Keratinocyte (primary cell): ENCODE measurements around the gene VNN1. TPM values are rescaled to one million over a fixed set of nuclear protein-coding genes. Genes with fewer than 3 reads are reported as not detected.

Experiments used
- DNase-seq: peaks from one replicate; pipeline ENCODE4 v3.0.0-alpha.2; 2011; ENCODE audit warnings: low read depth, missing footprints, low spot score
- FAIRE-seq: peaks from 2 replicates; lab custom pipeline; 2011; peaks lifted over from hg19 to GRCh38; lab: Jason Lieb, UNC
- H2AFZ ChIP-seq: 2 replicates; pipeline ENCODE4 v1.6.0; 2012; ENCODE audit warnings: low read length, control low read depth, inconsistent platforms; ENCODE audit not compliant: control insufficient read depth
- H3K27ac ChIP-seq: 2 replicates; pipeline ENCODE4 v1.5.1; 2011; ENCODE audit warnings: low read length; ENCODE audit not compliant: control insufficient read depth, insufficient read depth
- H3K27me3 ChIP-seq: 3 replicates; pipeline ENCODE4 v1.6.0; 2011; ENCODE audit warnings: low read length; ENCODE audit not compliant: control insufficient read depth, insufficient read depth; ENCODE audit errors: extremely low read depth
- H3K36me3 ChIP-seq, 2 experiments: 2 replicates in 1 of 2; 3 replicates in 1 of 2; pipeline ENCODE4 v1.5.1; 2011; ENCODE audit warnings: low read length in 2 of 2, mild to moderate bottlenecking in 1 of 2; ENCODE audit not compliant: control insufficient read depth in 2 of 2, insufficient read depth in 2 of 2; ENCODE audit errors: extremely low read depth in 1 of 2
- H3K4me1 ChIP-seq: 3 replicates; pipeline ENCODE4 v1.5.1; 2011; ENCODE audit warnings: low read length; ENCODE audit not compliant: control insufficient read depth, insufficient read depth; ENCODE audit errors: extremely low read depth
- H3K4me2 ChIP-seq: 3 replicates; pipeline ENCODE4 v1.6.0; 2011; ENCODE audit warnings: low read depth, low read length; ENCODE audit not compliant: control insufficient read depth, insufficient read depth; ENCODE audit errors: extremely low read depth
- H3K4me3 ChIP-seq, 3 experiments: fragments of 200-600 bp in 1 of 3; sonication (generic) in 1 of 3; 2 replicates in 2 of 3; 3 replicates in 1 of 3; pipeline ENCODE4 v1.5.1; 2011 to 2016; ENCODE audit warnings: low read length in 3 of 3, mild to moderate bottlenecking in 3 of 3, control low read depth in 2 of 3, inconsistent platforms in 1 of 3, low read depth in 1 of 3, mixed read lengths in 1 of 3, mixed run types in 1 of 3, moderate library complexity in 1 of 3; ENCODE audit not compliant: control insufficient read depth in 2 of 3, insufficient read depth in 2 of 3; ENCODE audit errors: extremely low read depth in 1 of 3
- H3K79me2 ChIP-seq: 2 replicates; pipeline ENCODE4 v1.6.0; 2012; ENCODE audit warnings: low read length; ENCODE audit not compliant: control insufficient read depth, insufficient read depth
- H3K9ac ChIP-seq: 3 replicates; pipeline ENCODE4 v1.6.0; 2011; ENCODE audit warnings: low read length; ENCODE audit not compliant: control insufficient read depth, insufficient read depth; ENCODE audit errors: extremely low read depth
- H3K9me1 ChIP-seq: 3 replicates; pipeline ENCODE4 v1.6.0; 2011; ENCODE audit warnings: low read length; ENCODE audit not compliant: control insufficient read depth, insufficient read depth; ENCODE audit errors: extremely low read depth
- H3K9me3 ChIP-seq: 2 replicates; pipeline ENCODE4 v1.5.1; 2012; ENCODE audit warnings: low read depth, low read length; ENCODE audit not compliant: control insufficient read depth
- H4K20me1 ChIP-seq: 3 replicates; pipeline ENCODE4 v1.6.0; 2011; ENCODE audit warnings: low read length; ENCODE audit not compliant: control insufficient read depth, insufficient read depth; ENCODE audit errors: extremely low read depth
- EZH2 ChIP-seq: IDR thresholded peaks from one replicate; pipeline ENCODE4 v1.6.1; 2012; ENCODE audit warnings: inconsistent platforms, mild to moderate bottlenecking, low read length, moderate library complexity
- dilution Hi-C: fragments of 300-500 bp; cut with MboI; formaldehyde crosslinking; loops from one replicate; pipeline ENCODE4 v1.7.0; 2020; ENCODE audit warnings: low sequenced_read_pairs; ENCODE audit not compliant: extremely low pct_ligation_motif_present
- polyA plus RNA-seq, 5 experiments: library from polyadenylated mRNA; depleted of rRNA in 3 of 5; stranded (reverse) in 3 of 5; stranded (forward) in 1 of 5; unstranded in 1 of 5; fragments of >200 nt; gene quantifications; 1 replicate in 1 of 5; 2 replicates in 3 of 5; 3 replicates in 1 of 5; pipeline versions ENCODE4 v1.2.1 to v1.2.3, GENCODE V29; 2011 to 2012; ENCODE audit warnings: missing spikeins in 2 of 5, low read depth in 1 of 5, low replicate concordance in 1 of 5
- TF ChIP-seq, protein P1 (sequence below), 3 experiments: IDR thresholded peaks in 1 of 3; conservative IDR thresholded peaks in 1 of 3; optimal IDR thresholded peaks in 1 of 3; 2 replicates in 2 of 3; 3 replicates in 1 of 3; pipeline versions ENCODE3 to v1.5.1; 2011; ENCODE audit warnings: low read length in 3 of 3, mild to moderate bottlenecking in 3 of 3, moderate library complexity in 2 of 3, control low read depth in 1 of 3, inconsistent platforms in 1 of 3; ENCODE audit not compliant: insufficient read depth in 2 of 3; ENCODE audit errors: extremely low read depth in 1 of 3

VNN1 gene
- polyA plus RNA-seq, 1 donor (not counting 4 experiments of a cell fraction or from before 2014, with no cell fraction given): 3.3 TPM

DNA sequence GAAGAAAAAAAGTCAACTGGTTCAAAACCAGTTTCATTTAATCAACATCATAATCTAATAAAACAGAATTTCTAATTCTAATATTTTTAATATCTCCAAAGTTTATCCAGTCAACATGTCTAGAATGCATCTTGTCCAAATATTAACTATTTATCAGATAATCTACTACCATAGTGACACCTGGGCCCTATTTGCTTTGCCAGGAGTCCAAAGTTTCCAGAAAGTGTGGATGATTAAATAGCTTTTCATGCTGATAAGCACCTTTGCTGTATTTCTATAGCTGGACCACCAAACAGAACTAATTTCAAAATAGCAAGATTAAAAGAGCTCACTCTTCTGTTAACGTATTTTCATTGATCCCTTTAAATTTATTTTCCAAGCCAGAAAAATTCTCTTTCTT, 42.6 kb downstream of the VNN1 start:
- Histone ChIP-seq H3K9me1 (no peaks in the 10 kb centered on the region), H3K9me3 (no peaks in the 10 kb centered on the region), H3K9ac (no peak overlapping the region), H3K27ac (no peak overlapping the region), H4K20me1 (no peaks in the 10 kb centered on the region), H2AFZ (no peak overlapping the region), H3K4me2 (no peak overlapping the region), H3K4me1 (no peaks in the 10 kb centered on the region), H3K36me3 (no peaks in the 10 kb centered on the region), H3K79me2 (no peaks in the 10 kb centered on the region), H3K27me3 (no peaks in the 10 kb centered on the region), H3K4me3 (no peak overlapping the region)
- dilution Hi-C loops: no loop called here
- FAIRE-seq (no peak), DNase-seq (no peak)
- no peak for TF ChIP-seq EZH2
- TF ChIP-seq, protein P1, sequence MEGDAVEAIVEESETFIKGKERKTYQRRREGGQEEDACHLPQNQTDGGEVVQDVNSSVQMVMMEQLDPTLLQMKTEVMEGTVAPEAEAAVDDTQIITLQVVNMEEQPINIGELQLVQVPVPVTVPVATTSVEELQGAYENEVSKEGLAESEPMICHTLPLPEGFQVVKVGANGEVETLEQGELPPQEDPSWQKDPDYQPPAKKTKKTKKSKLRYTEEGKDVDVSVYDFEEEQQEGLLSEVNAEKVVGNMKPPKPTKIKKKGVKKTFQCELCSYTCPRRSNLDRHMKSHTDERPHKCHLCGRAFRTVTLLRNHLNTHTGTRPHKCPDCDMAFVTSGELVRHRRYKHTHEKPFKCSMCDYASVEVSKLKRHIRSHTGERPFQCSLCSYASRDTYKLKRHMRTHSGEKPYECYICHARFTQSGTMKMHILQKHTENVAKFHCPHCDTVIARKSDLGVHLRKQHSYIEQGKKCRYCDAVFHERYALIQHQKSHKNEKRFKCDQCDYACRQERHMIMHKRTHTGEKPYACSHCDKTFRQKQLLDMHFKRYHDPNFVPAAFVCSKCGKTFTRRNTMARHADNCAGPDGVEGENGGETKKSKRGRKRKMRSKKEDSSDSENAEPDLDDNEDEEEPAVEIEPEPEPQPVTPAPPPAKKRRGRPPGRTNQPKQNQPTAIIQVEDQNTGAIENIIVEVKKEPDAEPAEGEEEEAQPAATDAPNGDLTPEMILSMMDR (optimal IDR thresholded peaks at IDR 0.05 in 1 of 3, IDR thresholded peaks at IDR 0.05 in 1 of 3, conservative IDR thresholded peaks at IDR 0.05 in 1 of 3; ENCODE audit: extremely low read depth in 1 of 3, insufficient read depth in 2 of 3, low read length in 3 of 3): no peak

DNA sequence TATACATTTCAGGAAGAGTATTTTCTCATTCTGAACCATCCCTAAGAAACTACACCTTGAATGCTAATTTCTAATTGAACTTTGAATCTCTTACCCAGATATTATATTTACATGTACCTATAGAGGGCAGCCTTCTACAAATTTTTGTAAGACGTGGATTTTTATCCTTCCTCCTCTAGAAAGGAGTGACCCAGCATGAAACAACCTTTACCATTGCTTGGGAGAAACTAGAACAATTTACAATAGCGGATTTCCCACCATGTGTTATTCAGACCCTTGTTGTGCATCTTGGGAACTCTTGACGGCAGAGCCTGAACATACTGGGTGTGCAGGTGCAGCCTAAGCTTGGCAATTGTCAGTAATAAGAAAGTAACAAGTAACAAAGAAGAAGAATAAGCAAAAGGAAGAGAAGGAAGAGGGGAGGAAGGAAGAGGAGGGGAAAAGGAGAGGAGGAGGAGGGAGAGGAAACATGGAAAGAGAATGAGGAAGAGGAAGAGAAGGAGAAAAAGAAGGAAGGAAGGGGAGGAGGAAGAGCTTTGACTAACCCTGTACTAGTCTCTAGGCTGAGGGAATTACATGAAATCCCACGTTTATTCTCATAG, 44.1 kb downstream of the VNN1 start:
- no peak for DNase-seq
- Histone ChIP-seq H3K36me3 (no peaks in the 10 kb centered on the region), H2AFZ (peak overlapping the region; percentile 59), H3K4me1 (no peaks in the 10 kb centered on the region), H3K27me3 (no peaks in the 10 kb centered on the region), H3K9me1 (no peaks in the 10 kb centered on the region), H3K27ac (no peak overlapping the region), H3K9ac (no peak overlapping the region), H4K20me1 (no peaks in the 10 kb centered on the region), H3K4me2 (no peak overlapping the region), H3K4me3 (no peak overlapping the region), H3K79me2 (no peaks in the 10 kb centered on the region), H3K9me3 (no peaks in the 10 kb centered on the region)
- FAIRE-seq: peak; percentile 49
- dilution Hi-C loops: no loop called here
- TF ChIP-seq EZH2: no peak
- TF ChIP-seq, protein P1 (optimal IDR thresholded peaks at IDR 0.05 in 1 of 3, IDR thresholded peaks at IDR 0.05 in 1 of 3, conservative IDR thresholded peaks at IDR 0.05 in 1 of 3; ENCODE audit: extremely low read depth in 1 of 3, insufficient read depth in 2 of 3, low read length in 3 of 3): peak in 1 of 3 experiments; percentile 36
